Tibial artery (tissue), 4 donors: Measurements from ENCODE around the gene CAPN1.

Experiments
- DNase-seq, 2 donors: peaks; one replicate each; pipeline ENCODE4 v3.0.0-alpha.2; 2019
- H3K27ac ChIP-seq, 2 donors: fragments of 200-600 bp; sonication (generic) in 1 of 2; 1 replicate in 1 of 2; 2 replicates in 1 of 2; pipeline ENCODE4 v1.5.1; 2018 to 2019; ENCODE audit warnings: mild to moderate bottlenecking in 1 of 2
- H3K27me3 ChIP-seq, 2 donors: fragments of 200-600 bp; sonication (generic) in 1 of 2; one replicate each; pipeline versions ENCODE4 v1.5.1 to v1.6.0; 2016 to 2019
- H3K36me3 ChIP-seq, 3 donors: fragments of 200-600 bp; sonication (generic) in 2 of 3; one replicate each; pipeline ENCODE4 v1.5.1; 2016 to 2019; ENCODE audit warnings: mild to moderate bottlenecking in 2 of 3
- H3K4me1 ChIP-seq, 4 donors: fragments of 200-600 bp; sonication (generic) in 2 of 4; 1 replicate in 3 of 4; 2 replicates in 1 of 4; pipeline ENCODE4 v1.5.1; 2016 to 2019
- H3K4me3 ChIP-seq, 2 donors: fragments of 200-600 bp; sonication (generic) in 1 of 2; 1 replicate in 1 of 2; 2 replicates in 1 of 2; pipeline ENCODE4 v1.5.1; 2018 to 2019; ENCODE audit warnings: mild to moderate bottlenecking in 2 of 2
- H3K9me3 ChIP-seq, 3 donors: fragments of 200-600 bp; sonication (generic) in 1 of 3; one replicate each; pipeline ENCODE4 v1.5.1; 2016 to 2019
- intact Hi-C: fragments of 100-400 bp; cut with DNase I; formaldehyde crosslinking; loops from one replicate; pipeline ENCODE4 v1.15.0; 2023; ENCODE audit warnings: low total_unique reads
- TF ChIP-seq, protein P1 (sequence below), 2 experiments: fragments of 200-600 bp in 1 of 2; fragments of 450-650 bp in 1 of 2; IDR thresholded peaks; one replicate each; pipeline ENCODE4 v1.5.1; 2017 to 2019; ENCODE audit warnings: antibody characterized with exemption in 2 of 2, mild to moderate bottlenecking in 1 of 2, moderate library complexity in 1 of 2

CAPN1 gene

DNA sequence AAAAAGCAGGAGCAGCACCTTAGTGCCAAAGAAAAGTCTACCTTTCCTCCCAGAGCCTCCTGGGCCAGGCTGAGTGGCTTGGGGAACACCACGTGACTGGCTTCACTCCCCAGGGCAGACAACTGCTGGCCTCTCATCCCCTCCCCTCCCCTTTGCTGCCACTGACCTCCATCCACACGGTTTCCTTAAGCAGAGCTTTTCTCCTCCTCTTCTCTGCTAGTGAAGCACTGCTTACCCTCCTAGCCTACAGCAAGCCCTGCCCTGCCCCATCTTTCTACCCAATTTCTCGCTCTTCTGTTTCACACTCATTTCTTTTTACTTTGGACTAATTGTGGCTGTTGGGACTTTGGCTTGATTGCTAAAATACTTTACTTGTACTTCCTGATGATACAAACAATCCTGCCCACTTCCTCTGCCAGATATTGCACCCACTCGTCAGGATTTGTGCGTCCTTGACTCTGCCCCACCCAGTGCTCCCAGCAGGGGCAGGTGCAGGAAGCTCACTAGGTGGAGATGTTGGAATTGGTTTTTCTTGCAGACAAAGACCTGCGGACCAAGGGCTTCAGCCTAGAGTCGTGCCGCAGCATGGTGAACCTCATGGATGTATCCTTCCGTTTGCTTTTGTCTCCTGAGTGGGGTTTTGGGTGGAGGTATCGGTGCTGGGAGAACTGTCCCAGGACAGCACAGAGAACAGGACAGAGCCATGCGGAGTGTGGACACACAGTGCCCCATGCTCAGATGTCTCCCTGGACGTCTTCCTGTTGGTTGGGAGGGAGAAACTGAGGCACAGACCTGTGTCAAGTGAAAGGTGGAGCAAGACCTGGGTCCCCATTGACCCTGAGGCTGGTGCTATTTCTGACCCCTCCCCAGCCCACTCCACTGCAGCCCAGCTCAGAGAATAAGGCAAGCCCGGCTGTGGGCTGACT lies 27.3 kb downstream of the CAPN1 start:
- no peak overlapping the region for H3K27ac ChIP-seq
- intact Hi-C loops: no loop called here
- DNase-seq: no peak
- no peak overlapping the region for H3K4me3 ChIP-seq
- TF ChIP-seq, protein P1, sequence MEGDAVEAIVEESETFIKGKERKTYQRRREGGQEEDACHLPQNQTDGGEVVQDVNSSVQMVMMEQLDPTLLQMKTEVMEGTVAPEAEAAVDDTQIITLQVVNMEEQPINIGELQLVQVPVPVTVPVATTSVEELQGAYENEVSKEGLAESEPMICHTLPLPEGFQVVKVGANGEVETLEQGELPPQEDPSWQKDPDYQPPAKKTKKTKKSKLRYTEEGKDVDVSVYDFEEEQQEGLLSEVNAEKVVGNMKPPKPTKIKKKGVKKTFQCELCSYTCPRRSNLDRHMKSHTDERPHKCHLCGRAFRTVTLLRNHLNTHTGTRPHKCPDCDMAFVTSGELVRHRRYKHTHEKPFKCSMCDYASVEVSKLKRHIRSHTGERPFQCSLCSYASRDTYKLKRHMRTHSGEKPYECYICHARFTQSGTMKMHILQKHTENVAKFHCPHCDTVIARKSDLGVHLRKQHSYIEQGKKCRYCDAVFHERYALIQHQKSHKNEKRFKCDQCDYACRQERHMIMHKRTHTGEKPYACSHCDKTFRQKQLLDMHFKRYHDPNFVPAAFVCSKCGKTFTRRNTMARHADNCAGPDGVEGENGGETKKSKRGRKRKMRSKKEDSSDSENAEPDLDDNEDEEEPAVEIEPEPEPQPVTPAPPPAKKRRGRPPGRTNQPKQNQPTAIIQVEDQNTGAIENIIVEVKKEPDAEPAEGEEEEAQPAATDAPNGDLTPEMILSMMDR (IDR thresholded peaks at IDR 0.05): no peak
- no peaks in the 10 kb centered on the region for H3K4me1 ChIP-seq
- H3K36me3 ChIP-seq: peaks cover 73 to 85% (median 81%) of the 10 kb centered on the region in 3 donors
- H3K9me3 ChIP-seq: no peaks in the 10 kb centered on the region
- no peaks in the 10 kb centered on the region for H3K27me3 ChIP-seq

DNA sequence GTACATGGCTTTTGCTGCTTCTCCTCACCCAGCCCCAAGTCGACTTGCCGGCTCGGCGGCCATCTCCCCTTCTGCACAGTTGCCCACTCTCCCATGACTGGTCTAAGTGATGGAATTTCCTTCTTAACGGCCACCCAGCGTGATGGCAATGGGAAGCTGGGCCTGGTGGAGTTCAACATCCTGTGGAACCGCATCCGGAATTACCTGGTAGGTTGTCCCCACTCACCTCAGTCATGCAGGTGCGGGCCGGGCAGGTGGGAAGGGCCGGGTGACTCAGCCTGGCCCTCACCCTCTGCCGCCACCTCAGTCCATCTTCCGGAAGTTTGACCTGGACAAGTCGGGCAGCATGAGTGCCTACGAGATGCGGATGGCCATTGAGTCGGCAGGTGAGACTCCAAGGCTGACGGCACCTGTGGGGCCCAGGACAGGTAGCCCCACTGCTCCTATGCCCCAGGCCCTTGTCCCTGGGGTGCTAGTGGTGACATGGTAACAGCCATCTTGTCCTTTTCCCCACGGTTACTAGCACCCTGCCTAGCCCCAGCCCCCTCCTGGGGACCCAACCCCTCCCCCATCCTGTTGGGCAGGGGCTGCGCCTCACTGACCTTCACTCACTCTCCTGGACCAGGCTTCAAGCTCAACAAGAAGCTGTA lies 28.1 kb downstream of the CAPN1 start:
- Histone ChIP-seq H3K4me1 (no peaks in the 10 kb centered on the region), H3K9me3 (no peaks in the 10 kb centered on the region), H3K27me3 (no peaks in the 10 kb centered on the region), H3K4me3 (no peak overlapping the region), H3K27ac (no peak overlapping the region), H3K36me3 (peaks cover 65 to 77% (median 73%) of the 10 kb centered on the region in 3 donors)
- DNase-seq: no peak
- TF ChIP-seq, protein P1 (IDR thresholded peaks at IDR 0.05): no peak
- intact Hi-C loops: no loop called here

DNA sequence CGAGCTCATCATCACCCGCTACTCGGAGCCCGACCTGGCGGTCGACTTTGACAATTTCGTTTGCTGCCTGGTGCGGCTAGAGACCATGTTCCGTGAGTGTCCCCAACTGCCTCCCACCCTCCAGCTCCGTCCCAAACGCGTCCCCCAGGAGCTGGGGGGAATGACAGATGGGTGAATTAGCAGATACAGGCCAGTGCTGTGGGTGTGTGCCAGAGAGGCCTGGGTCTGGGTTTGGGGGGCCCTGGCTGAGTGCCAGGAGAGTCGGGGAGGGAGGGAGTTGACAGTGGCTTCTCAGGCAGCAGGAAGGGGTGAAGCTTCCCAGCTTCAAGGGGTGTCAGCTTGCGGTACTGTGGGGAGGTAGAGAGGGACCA lies 28.6 kb downstream of the CAPN1 start:
- Histone ChIP-seq H3K9me3 (no peaks in the 10 kb centered on the region), H3K4me1 (no peaks in the 10 kb centered on the region), H3K4me3 (no peak overlapping the region), H3K27ac (no peak overlapping the region), H3K36me3 (peaks cover 60 to 72% (median 68%) of the 10 kb centered on the region in 3 donors), H3K27me3 (no peaks in the 10 kb centered on the region)
- DNase-seq: no peak
- TF ChIP-seq, protein P1 (IDR thresholded peaks at IDR 0.05): no peak
- intact Hi-C loops: no loop called here

DNA sequence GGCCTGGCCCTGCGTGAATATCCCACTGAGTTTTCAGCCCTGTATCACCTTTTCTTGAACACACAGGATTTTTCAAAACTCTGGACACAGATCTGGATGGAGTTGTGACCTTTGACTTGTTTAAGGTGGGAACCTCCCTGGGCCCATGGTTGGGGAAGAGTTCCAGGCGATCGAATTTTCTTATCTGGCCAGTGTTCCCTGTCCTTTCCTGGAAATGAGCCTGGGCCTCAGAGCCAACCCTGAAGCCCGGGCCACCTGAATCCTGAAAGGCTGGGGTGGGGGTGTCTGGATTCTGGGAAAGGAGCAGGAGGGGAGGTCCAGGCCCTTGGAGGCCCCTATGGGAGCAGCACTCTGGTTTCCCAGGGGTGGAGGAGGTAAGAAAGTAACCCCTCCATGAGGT lies 29.0 kb downstream of the CAPN1 start:
- Histone ChIP-seq H3K27me3 (no peaks in the 10 kb centered on the region), H3K4me3 (no peak overlapping the region), H3K9me3 (no peaks in the 10 kb centered on the region), H3K27ac (no peak overlapping the region), H3K36me3 (peaks cover 56 to 68% (median 64%) of the 10 kb centered on the region in 3 donors), H3K4me1 (no peaks in the 10 kb centered on the region)
- intact Hi-C loops: no loop called here
- DNase-seq: no peak
- TF ChIP-seq, protein P1 (IDR thresholded peaks at IDR 0.05): no peak

DNA sequence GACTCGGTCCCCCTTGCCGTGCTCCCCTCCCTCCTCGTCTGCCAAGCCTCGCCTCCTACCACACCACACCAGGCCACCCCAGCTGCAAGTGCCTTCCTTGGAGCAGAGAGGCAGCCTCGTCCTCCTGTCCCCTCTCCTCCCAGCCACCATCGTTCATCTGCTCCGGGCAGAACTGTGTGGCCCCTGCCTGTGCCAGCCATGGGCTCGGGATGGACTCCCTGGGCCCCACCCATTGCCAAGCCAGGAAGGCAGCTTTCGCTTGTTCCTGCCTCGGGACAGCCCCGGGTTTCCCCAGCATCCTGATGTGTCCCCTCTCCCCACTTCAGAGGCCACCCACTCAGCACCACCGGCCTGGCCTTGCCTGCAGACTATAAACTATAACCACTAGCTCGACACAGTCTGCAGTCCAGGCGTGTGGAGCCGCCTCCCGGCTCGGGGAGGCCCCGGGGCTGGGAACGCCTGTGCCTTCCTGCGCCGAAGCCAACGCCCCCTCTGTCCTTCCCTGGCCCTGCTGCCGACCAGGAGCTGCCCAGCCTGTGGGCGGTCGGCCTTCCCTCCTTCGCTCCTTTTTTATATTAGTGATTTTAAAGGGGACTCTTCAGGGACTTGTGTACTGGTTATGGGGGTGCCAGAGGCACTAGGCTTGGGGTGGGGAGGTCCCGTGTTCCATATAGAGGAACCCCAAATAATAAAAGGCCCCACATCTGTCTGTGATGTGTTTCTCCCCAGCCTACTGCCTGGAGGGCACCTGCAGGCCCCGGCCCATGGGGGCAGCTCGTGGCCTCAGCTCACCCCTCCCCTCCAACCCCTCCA lies 29.8 kb downstream of the CAPN1 start:
- no peaks in the 10 kb centered on the region for H3K4me1 ChIP-seq
- H3K27me3 ChIP-seq: no peaks in the 10 kb centered on the region
- peaks cover 48 to 60% (median 56%) of the 10 kb centered on the region in 3 donors for H3K36me3 ChIP-seq
- no peak overlapping the region for H3K4me3 ChIP-seq
- no peak overlapping the region for H3K27ac ChIP-seq
- TF ChIP-seq, protein P1 (IDR thresholded peaks at IDR 0.05): no peak
- intact Hi-C loops: no loop called here
- H3K9me3 ChIP-seq: no peaks in the 10 kb centered on the region
- DNase-seq: no peak
